OCI-LY7 (cell line): Measurements from ENCODE around the gene EDEM3. TPM values are rescaled to one million over a fixed set of nuclear protein-coding genes. Genes with fewer than 3 reads are reported as not detected.

Experiments
- total RNA-seq, 2 experiments: library from RNA; depleted of rRNA in 1 of 2; stranded (reverse); fragments of >200 nt in 1 of 2; shearing (Covaris generic) in 1 of 2; gene quantifications; 2 replicates each; pipeline ENCODE4 v1.2.3, GENCODE V29; 2014 to 2022

Gene EDEM3
- total RNA-seq, 2 experiments from 2014 or later, result 19.5 to 27.4 TPM

Other genes with a start within 250 kb of the EDEM3 start
- not detected in 2 replicates for gene NIBAN1, start 219.7 kb upstream of the EDEM3 start, total RNA-seq (2014; rRNA removed; shearing (Covaris generic))
- gene NIBAN1, start 219.7 kb upstream of the EDEM3 start, total RNA-seq (2022), result not detected in 2 replicates